AG04449 (cell line): ENCODE measurements around the gene TRIM68.

ENCODE experiments used
- CTCF ChIA-PET: fragments of 350-600 bp; formaldehyde crosslinking; extraction: SDS; loops from one replicate; lab custom pipeline; 2021; ENCODE audit warnings: antibody characterized with exemption; lab: Yijun Ruan, JAX
- POLR2A ChIA-PET: fragments of 400-600, 350-600 bp; formaldehyde crosslinking; extraction: SDS; loops from one replicate; lab custom pipeline; 2020; ENCODE audit warnings: antibody characterized with exemption, inconsistent platforms; lab: Yijun Ruan, JAX
- DNase-seq: peaks from one replicate; pipeline ENCODE4 v3.0.0-alpha.2; 2010; ENCODE audit warnings: low read depth, low spot score
- H3K4me3 ChIP-seq: 2 replicates; pipeline ENCODE4 v1.5.1; 2011; ENCODE audit warnings: low read depth, mild to moderate bottlenecking, control low read depth, low read length
- TF ChIP-seq, protein P1 (sequence below): IDR thresholded peaks from one replicate; pipeline ENCODE4 v1.5.1; 2011; ENCODE audit warnings: mild to moderate bottlenecking, moderate library complexity, low read length, control low read depth, inconsistent platforms; ENCODE audit not compliant: insufficient read depth; ENCODE audit errors: missing control alignments

The TRIM68 gene

DNA sequence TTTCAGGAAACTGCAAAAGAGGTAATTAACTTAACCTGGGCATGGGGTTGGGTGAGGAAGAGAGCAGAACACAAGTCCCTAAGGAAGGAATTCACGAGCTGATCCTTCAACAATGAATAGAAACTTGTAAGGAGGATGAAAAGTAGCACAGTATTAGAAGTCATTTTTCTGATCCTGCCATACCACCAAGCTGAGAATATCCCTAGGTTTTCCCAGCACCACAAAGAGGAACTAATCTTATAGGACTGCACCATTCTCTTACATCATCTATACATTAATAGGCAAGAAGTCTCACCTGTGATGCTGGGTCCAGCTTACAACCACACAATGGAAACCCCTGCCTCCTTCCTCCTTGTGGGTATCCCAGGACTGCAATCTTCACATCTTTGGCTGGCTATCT lies 14.3 kb downstream of the TRIM68 start, which contains the start of gene OR52I1:
Gene OR52I1, plus strand, starts transcription at position 301 of the 400 bp plus-strand sequence. Its CDS starts 0 bp downstream, at position 301.
- ChIA-PET CTCF (interaction anchor here (1.0 kb wide), 1 partner anchor 34 kb away, joined by 3 read pairs; no protein-coding TSS in a partner anchor), POLR2A (no interaction called here)
- H3K4me3 ChIP-seq, result no peak within 1 kb of the TSS
- TF ChIP-seq, protein P1, sequence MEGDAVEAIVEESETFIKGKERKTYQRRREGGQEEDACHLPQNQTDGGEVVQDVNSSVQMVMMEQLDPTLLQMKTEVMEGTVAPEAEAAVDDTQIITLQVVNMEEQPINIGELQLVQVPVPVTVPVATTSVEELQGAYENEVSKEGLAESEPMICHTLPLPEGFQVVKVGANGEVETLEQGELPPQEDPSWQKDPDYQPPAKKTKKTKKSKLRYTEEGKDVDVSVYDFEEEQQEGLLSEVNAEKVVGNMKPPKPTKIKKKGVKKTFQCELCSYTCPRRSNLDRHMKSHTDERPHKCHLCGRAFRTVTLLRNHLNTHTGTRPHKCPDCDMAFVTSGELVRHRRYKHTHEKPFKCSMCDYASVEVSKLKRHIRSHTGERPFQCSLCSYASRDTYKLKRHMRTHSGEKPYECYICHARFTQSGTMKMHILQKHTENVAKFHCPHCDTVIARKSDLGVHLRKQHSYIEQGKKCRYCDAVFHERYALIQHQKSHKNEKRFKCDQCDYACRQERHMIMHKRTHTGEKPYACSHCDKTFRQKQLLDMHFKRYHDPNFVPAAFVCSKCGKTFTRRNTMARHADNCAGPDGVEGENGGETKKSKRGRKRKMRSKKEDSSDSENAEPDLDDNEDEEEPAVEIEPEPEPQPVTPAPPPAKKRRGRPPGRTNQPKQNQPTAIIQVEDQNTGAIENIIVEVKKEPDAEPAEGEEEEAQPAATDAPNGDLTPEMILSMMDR, result no peak
- no peak for DNase-seq

GRCh38 chr11:4589017-4589416 lies 19.0 kb downstream of the TRIM68 start:
- TF ChIP-seq, protein P1, result no peak
- no peak for DNase-seq
- ChIA-PET CTCF (no interaction called here), POLR2A (no interaction called here)
- H3K4me3 ChIP-seq, result no peak overlapping the region

- CTCF ChIA-PET, result no interaction called here
Measured at GRCh38 chr11:4581443-4581842, 26.6 kb downstream of the TRIM68 start, which contains the start of gene OR52I2. Gene OR52I2 (plus strand): TSS chr11:4581743.

GRCh38 chr11:4580124-4580523 lies 27.9 kb downstream of the TRIM68 start:
- ChIA-PET CTCF (no interaction called here), POLR2A (no interaction called here)
- TF ChIP-seq, protein P1, result no peak
- H3K4me3 ChIP-seq, result no peak overlapping the region
- DNase-seq, result no peak

More at GRCh38 chr11:4581443-4581842, 26.6 kb downstream of the TRIM68 start, which contains the start of gene OR52I2:
- no peak within 1 kb of the TSS for H3K4me3 ChIP-seq
- DNase-seq, result no peak
- POLR2A ChIA-PET, result no interaction called here
- TF ChIP-seq, protein P1, result no peak

DNA sequence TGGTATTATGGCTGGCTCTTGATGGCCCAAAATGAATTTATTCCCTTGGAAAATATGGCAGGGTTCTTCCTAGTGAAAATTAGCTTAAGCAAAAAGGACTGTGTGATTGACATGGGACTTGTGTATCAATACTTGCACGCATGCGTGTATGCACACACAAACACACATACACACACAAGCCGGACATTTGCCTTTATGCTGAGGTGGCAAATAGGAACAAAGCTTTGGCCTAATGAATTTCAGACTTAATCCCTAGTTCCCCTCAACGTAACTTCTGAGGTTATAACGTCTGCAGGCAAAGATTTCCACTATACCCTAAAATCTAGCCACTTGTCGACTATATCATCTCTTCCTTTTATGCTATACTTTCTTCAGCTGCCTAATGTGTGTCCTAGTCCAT lies 29.4 kb downstream of the TRIM68 start:
- H3K4me3 ChIP-seq, result no peak overlapping the region
- CTCF ChIA-PET, result no interaction called here
- POLR2A ChIA-PET, result no interaction called here

GRCh38 chr11:4577761-4578160 lies 30.3 kb downstream of the TRIM68 start:
- POLR2A ChIA-PET, result no interaction called here

More for the DNA sequence above, 29.4 kb downstream of the TRIM68 start:
- TF ChIP-seq, protein P1, result no peak
- no peak for DNase-seq

More at GRCh38 chr11:4577761-4578160, 30.3 kb downstream of the TRIM68 start:
- no peak overlapping the region for H3K4me3 ChIP-seq
- DNase-seq, result no peak
- TF ChIP-seq, protein P1, result no peak
- CTCF ChIA-PET, result no interaction called here
